Measurements from ENCODE around the gene MMS22L.

The MMS22L gene, protein sequence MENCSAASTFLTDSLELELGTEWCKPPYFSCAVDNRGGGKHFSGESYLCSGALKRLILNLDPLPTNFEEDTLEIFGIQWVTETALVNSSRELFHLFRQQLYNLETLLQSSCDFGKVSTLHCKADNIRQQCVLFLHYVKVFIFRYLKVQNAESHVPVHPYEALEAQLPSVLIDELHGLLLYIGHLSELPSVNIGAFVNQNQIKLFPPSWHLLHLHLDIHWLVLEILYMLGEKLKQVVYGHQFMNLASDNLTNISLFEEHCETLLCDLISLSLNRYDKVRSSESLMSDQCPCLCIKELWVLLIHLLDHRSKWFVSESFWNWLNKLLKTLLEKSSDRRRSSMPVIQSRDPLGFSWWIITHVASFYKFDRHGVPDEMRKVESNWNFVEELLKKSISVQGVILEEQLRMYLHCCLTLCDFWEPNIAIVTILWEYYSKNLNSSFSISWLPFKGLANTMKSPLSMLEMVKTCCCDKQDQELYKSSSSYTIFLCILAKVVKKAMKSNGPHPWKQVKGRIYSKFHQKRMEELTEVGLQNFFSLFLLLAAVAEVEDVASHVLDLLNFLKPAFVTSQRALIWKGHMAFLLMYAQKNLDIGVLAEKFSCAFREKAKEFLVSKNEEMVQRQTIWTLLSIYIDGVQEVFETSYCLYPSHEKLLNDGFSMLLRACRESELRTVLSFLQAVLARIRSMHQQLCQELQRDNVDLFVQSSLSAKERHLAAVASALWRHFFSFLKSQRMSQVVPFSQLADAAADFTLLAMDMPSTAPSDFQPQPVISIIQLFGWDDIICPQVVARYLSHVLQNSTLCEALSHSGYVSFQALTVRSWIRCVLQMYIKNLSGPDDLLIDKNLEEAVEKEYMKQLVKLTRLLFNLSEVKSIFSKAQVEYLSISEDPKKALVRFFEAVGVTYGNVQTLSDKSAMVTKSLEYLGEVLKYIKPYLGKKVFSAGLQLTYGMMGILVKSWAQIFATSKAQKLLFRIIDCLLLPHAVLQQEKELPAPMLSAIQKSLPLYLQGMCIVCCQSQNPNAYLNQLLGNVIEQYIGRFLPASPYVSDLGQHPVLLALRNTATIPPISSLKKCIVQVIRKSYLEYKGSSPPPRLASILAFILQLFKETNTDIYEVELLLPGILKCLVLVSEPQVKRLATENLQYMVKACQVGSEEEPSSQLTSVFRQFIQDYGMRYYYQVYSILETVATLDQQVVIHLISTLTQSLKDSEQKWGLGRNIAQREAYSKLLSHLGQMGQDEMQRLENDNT

DNA sequence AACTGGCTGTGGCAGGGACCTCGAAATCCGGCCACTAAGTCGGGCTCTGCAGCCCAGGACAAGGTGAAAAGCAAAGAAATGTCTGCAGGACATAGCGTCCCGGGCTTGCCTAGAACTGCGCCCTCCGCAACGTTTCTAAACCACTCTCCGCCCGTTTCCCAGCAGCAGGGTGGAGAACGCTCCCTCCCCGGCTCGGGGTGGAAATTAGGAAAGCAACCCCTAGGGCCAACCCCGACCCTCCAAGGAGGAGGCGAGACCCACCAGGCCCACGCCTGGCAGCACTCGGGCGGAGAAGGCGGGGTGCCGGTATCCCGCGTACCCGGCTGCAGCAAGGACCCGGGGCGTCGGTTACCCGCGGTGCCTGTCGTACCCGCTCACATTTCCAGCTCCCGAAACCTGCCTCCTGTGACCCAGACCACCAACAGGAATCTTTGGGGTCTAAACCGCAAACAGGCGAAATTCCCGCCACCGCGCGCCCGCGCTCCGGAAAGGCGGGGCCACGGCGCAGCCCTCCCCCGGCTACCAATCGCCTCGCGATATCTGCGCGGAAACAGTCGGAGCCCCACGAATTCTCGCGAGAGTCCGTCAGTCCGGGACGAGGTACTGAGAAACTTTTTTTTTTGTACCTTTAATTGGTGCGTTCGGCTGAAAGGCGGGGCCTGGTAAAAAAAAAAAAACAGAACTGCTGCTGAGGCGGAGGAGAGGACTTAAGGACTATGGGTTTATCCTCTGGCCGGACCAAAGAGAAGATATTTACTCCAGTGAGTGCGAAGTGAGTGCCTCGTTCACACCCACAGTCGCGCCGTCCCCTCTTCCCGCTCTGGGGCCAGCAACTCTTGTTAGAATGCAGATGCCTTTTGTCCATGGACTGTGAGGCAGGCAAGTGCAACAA is at the start of gene MMS22L:
Gene MMS22L (minus strand): TSS at position 491 of the 892 bp plus-strand sequence. CDS start 739 bp downstream, outside the sequence.
- DNase-seq (ENCODE audit: low read depth) = peak; percentile 85

DNA sequence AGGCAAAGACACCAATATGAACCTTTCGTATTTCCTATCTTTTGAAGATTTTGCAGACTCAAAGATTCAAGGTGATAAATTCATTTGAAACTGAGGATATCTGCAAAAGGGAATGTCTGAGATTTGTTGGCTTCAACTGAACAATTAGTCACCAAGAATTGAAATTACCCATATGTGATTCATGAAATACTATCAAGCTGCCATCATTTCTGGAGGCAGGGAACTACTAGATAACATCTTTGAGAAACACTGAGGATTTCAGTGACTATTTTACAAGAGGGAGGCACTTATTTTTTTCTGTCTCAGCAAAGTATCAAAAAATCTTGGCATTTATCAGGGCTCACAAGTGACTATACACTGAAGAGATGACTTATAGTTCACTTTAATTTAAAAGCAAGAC is 39.8 kb upstream of the MMS22L start:
- DNase-seq (ENCODE audit: low read depth) = no peak

DNA sequence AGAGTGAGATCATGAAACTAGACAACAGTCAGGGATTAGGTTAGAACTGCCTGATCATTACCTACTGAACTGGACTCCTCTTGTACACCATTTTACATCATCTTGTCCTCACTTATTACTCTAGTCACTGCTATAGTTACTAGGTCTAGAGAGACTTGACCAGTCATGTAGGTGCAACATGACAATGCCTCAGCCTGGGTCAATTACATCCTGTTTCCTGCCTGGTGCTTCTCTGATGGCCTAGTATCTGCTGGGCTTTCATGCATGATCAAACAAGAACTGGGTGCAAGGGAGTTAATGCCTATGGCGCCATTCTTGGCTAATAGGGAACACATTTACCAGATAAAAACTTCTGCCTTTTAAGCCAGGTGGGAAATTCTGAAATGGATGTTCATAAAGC is 39.2 kb upstream of the MMS22L start:
- DNase-seq (ENCODE audit: low read depth) = no peak

DNA sequence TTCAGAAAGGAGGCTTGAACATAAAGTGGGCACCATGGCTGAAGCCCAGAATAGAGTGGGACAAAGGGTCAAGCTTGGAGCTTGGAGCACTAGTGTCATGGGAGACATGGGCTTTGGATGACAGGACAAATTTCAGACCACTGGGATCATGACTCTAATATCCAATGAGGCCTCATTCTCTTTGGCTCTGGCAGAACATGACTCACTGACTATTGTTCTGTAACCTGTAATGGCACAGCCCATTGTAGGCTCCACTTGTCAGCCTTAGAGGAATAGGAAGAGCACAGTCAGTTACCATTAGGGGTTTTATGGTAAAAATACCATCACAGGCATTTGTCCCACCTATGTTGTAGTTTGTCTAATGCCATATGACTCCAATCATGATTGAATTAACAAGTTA is 34.0 kb upstream of the MMS22L start:
- no peak for DNase-seq (ENCODE audit: low read depth)

DNA sequence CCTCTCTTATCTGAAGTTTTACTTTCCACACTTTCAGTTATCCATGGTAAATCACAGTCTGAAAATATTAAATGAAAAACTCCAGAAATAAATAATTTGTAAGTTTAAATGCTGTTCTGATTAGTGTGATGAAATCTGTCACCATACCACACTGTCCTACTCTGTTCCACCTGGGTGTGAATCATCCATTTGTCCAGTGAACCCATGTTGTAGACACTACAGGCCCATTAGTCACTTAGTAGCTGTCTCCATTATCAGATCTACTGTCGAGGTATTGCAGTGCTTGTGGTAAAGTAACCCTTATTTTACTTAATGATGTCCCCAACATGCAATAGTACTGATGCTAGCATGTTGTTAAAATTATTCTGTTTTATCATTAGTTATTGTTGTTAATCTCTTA is 29.2 kb upstream of the MMS22L start:
- no peak for DNase-seq (ENCODE audit: low read depth)

DNA sequence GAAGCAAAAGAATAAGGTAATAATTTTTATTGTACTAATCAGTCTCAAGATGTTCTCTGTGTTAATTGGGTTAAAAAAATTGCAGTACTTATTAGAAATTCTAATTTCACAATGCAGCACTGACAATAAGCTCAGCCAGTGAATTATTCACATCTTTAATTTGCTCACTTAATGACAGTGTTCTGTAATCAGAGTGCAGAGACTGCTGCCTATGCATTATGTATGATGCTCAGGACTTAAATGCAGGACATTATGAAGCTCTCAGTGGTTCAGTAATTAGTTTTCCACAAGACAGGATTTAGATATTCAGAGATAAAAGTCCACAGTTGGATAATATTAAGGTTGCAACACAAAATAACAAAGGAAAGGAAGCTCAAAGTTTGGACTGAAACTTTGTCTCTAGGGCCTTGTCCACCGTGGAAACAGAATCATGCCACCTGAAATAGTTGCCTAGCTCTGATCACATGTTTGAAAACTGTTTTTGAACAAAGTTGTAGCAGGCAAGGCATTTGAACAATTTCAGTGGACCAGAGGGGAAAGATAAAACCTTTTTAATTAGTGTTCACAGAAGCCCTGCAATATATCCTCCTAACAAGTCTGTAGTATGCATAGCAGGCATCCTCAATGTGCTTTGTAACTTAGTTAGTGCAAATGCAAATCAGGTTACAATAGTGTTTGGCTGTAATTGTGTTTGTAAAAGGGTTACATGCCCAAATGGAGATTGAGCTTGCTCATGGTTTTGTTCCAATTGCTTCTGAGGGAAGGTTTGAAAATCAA is 23.7 kb upstream of the MMS22L start:
- DNase-seq (ENCODE audit: low read depth) = no peak

DNA sequence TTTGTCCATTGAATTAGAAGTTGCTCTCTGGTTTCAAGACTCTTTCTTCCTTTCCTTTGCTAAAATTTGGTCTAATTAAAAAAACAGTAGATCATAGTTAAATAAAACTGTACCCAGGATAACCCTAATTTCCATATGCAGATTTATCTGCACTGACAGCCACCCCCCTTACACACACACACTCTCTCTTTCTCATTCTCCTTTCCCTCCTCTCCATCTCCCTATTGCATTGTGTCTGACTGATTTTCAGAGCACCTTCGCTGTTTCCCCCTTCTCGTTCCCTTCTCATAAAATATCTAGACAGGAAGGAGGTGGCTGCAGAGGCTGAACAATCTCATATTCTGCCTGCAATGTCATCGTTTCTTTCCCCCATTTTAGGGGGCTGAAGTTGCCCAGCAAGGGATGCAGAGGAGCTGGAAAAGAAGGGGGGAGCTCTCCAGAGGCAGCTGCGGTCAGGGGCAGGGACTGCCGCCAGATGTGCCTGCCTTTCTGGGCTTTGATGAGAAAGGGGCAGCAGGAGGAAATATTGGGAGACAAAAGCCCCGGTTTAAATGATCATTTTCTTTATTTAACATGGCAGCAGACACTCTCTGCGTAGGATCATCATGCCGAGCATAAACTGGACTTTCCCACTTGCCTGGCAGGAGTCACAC is 22.5 kb upstream of the MMS22L start:
- DNase-seq (ENCODE audit: low read depth) = no peak

DNA sequence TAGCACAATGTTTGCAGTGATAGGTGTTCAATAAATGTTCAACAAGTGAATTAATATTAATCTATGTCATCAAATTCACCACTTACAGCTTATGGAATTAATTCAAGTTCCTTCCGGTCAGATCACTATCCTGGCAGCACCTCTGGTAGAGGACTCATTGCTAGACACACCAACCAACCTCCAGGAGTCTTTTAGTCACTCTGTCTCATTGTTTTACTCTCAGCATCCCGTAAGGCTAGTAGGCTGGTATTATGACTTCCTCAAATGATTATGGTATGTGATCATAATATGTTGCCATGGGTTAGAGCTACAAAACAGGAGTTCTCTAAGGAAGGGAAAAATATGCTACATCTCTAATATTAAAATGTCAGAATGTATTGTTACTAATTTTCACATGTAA is 21.7 kb upstream of the MMS22L start:
- DNase-seq (ENCODE audit: low read depth) = no peak

DNA sequence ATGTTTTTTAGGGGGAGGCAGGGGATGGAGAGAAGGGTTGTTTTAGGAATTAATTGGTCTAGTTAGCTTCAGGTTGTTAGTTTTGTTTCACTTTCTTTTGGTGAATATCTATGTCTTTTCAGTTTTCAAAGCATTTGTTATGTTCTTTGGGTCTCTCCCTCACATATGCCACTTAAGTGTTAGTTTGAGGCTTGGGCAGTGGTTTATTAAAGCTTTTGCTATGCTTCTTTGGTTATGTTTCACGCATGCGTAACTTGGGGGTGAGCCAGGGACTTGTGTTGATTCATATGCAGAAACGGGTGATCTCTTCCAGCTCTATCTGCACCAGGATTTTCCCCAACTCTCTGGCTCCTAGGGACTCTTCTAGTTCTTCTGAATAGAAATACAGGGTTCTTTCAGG is 11.4 kb upstream of the MMS22L start:
- DNase-seq (ENCODE audit: low read depth) = no peak

DNA sequence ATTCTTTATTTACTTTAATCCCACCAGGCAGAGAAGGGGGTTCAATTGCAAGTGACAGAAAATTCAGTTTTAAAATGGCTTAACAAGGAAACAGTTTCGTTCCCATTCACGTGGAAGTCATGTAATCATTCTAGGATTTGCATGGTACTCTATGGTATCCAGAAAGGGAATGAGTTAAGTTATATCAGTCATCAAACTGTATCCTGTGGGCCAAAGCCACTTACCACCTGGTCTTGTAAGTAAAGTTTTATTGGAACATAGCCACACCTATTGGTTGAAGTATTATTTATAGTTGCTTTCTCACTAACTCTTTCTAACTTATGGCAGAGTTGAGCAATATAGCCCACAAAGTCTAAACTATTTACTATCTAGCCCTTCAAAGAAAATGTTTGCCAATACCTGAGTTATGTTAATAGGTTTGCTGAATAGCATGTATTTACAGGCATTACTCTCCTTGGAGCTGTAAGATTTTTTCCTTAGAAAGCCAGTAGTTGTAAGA is 10.2 kb upstream of the MMS22L start:
- DNase-seq (ENCODE audit: low read depth) = no peak

DNA sequence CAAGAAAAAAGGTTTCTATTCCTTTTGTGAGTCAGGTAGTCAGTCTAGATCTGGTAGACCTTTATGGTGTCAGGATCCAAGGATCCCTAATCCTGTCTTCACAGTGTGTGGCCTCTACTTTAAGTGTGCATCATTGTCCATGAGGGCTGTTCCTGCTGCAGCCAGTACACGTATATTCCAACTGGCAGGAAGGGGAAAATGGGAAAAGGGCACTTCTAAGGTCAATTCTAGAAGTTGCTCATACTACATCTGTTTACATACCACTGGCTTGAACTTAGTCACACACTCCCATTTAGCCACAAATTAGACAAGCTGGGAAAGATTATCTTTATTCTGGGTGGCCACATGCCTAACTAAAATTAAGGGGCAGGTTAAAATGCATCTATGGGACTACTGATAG is 9.7 kb upstream of the MMS22L start:
- no peak for DNase-seq (ENCODE audit: low read depth)

DNA sequence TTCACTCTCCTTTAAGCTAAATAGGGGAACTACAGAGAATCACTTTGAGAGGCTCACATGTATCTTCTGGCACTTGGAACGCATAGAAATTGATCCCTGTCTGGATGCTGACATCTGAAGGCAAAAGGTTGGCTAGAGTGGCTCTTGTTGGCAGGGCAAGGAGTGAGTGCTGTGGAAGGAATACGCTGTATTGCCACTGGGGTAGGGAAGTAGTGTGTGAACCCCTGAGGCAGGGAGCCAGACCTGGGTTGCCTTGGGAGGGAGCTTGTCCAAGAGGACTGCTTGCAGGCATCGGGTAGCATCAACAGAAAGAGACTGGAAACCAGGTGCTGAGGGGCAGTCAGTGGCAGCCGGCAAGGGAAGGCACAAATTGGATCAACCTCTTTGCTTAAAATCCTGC is 8.9 kb upstream of the MMS22L start:
- no peak for DNase-seq (ENCODE audit: low read depth)

DNA sequence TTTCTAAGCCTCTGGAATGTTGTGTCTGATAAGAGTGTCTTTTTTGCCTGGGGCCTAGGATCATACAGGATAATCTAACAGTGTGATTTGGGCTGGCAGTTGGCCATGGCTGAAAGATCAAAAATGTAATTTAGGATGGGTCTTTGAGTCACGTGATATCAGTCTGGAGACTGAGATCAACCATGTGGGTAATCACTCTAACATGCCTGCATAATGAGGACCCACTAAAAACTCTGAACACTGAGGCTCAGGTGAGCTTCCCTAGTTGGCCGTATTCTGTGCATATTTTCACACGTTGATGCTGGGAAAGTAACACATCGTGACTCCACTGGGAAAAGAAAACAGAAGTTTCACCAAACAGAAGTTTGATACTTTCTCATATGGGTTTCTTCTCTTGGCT is 6.3 kb upstream of the MMS22L start:
- no peak for DNase-seq (ENCODE audit: low read depth)

DNA sequence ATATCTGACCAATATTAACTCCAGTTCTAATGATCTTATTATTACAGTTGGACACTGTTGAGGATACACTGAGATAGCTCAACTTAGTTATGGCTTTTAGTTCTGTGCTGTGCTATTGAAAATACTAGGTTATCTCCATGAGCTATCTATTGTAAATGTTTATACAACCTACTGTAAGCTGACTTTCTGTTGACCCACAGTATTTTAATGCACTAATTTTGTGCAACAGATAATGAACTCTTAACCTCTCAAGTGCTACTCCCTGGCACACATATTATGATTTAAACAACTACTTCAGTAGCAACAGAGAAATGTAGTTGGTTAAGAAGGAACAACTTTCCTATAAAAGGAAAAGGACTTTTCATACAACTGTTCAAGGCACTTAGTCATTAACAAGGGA is 5.2 kb upstream of the MMS22L start:
- DNase-seq (ENCODE audit: low read depth) = no peak

DNA sequence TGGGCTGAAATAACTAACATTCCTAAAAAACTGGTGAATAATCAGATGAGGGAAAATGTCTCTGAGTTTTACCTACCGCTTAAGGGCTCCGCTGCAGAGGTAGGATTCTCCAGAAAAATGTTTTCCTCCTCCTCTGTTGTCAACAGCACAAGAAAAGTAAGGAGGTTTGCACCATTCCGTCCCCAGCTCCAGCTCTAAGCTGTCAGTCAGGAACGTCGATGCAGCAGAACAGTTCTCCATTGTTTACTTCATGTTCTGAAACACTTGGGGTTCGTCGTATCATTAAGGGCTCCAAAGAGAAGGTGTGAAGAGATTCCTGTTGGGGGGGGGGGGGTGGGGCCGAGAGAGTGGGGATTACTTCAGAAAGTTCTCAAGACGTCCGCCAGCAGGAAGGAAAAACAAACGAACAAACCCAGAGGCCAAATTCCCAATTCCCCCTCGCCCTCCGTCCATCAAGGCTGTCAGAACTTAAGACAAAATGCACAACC is 734 bp downstream of the MMS22L start:
- DNase-seq (ENCODE audit: low read depth) = no peak

DNA sequence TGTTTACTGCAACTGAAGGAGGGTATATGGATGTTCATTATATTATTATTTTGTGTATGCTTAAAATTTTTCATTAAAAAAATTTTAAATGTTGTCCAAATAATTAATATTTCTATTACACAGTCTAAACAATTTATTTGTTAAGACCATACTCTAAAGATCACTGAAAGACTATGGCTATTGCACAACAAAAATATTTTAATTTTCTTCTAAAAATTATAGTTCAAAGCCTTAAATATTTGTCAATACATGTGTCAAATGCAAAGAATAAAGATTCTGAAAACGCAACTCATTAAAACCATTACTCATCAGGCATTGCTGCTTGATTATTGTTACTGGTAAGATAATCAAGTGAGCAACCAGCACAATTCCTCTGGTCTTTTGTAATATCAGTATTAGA is 2.2 kb downstream of the MMS22L start:
- DNase-seq (ENCODE audit: low read depth) = no peak

DNA sequence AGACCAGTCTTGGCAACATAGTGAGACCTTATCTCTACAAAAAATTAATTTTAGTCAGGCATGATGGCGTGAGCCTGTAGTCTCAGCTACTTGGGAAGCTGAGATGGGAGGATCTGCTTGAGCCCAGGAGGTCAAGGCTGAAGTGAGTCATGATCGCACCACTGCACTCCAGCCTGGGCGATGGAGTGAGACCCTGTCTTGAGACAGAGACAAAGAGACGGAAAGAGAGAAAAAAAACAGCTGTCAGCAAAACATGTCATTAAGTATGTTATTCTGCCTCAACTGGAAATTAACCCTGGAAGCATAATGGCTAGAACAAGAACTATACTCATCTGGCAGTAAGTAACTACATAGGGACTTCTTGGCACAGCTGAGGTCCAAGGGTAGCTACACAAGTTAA is 7.2 kb downstream of the MMS22L start:
- no peak for DNase-seq (ENCODE audit: low read depth)

DNA sequence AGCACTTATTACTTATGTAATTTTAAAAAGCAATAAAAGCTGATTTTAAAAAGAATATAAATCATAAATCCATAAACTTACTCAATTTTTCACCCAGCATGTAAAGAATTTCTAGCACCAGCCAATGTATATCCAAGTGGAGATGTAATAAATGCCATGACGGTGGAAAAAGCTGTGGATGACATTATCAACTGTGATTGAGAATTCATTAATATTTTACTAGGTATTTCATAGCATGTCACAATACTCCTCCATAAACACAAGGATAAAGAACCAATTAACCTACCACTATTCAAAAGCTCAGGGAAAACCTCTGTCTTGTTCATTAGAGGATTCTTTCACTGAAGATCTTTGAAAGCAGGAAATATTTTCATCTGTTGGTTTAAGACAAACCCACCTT is 13.2 kb downstream of the MMS22L start:
- no peak for DNase-seq (ENCODE audit: low read depth)

DNA sequence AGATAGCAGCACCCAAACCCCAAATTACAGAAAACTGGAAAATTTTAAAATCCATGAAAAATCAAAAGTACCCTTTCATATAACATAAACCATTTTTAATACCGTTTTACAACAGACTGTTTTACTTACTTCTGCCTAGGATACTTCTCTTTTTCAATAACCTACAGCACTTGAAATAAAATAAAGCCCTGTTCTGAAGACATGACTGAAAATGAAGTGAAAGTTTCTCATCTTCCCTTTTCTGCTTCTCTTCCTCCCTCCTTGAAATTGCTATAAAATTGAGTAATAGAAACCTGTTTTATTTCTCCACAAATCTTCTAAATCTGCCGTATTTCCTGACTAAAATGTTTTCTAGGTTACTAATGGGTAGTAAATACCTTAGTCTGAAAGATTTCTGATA is 20.3 kb downstream of the MMS22L start:
- DNase-seq (ENCODE audit: low read depth) = no peak

DNA sequence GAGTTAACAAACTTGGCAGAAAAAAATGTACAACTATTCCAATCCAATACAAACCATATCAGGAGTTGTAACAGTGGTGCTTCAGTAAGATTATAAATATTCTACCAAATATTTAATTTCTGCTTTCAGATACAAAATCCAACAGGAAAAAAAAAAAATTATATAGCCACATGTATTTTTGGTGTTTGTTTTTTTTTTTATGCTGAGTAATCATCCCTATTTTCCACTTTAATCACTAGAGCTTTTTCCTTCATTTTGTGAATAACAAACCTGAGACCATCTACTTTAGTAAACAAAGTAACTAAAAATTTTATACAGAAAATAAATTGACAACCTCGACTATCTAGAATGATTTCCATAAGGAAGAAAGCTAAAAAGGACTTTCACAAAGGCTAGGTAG is 36.2 kb downstream of the MMS22L start:
- no peak for DNase-seq (ENCODE audit: low read depth)

Data from activated T-cell treated with anti-CD3 and anti-CD28 coated beads for 48 hours (primary cell).